ENCODE results near the gene GPR152. TPM values are rescaled to one million over a fixed set of nuclear protein-coding genes. Genes with fewer than 3 reads are reported as not detected.
"Not testable (repeated sequence)": the region's sequence is repeated elsewhere in the genome, so short reads cannot be mapped to it uniquely, and the experiment has no call there.

The GPR152 gene
- total and polyA plus RNA-seq, 7 experiments from 2014 or later: 1.4 to 1.5 TPM; not detected in 5

DNA sequence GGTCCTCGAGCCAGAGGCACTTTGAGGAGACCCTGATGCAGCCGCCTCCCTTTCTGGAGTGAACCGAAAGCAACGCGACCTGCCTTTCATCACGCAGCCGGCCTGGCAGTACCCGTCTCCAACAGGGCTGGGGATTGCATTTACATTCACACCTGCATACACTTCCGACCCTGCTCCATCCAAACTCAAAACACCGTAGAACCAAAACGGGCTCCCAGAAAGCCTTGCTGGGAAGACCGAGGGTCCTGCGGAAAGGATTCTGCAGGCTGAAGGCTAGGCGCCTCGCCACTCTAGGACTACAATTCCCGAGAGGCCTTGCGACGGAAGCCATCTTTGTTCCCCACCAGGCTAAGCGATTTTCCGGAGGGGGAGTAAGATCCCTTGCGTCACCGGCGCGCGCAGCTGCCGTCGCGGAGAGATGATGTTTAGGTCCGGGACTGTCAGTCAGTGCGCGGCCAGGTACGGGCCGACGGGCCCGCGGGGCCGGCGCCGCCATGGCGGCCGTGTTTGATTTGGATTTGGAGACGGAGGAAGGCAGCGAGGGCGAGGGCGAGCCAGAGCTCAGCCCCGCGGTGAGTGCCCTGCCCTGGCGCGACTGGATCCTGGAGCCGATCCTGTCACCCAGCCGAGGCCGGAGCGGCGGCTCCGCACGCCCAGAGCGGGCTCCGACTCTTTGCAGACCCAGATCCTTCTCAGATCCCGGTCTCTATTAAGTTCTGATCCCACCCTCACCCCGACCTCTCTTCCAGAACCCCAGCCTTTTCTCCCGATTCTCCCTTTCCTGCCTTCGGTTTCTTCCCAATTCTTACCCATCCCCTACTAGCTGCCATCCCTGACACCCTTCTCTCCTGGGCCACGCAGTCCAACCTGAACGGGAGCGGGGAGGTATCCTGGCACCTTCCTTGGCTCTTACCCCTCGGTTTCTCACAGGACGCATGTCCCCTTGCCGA, 24.2 kb downstream of the GPR152 start, which contains the start of gene RPS6KB2:
Gene RPS6KB2, plus strand, starts transcription at position 443 of the 950 bp plus-strand sequence. Its CDS starts 52 bp downstream, at position 495.
- H3K27me3 Mint-ChIP-seq: no peaks in the 10 kb centered on the region
- no peaks in the 10 kb centered on the region for H3K9me3 ChIP-seq (ENCODE audit: control insufficient read depth in 2 of 3, low read length in 3 of 3)
- H3K4me1 ChIP-seq (ENCODE audit: control insufficient read depth in 2 of 2, insufficient read depth in 2 of 2, low read length in 2 of 2): peaks cover 19 to 38% of the 10 kb centered on the region in 2 donors
- DNase-seq (peak; percentile 95 to 100 (median 98)), ATAC-seq (peak; percentile 97)
- no peaks in the 10 kb centered on the region for H3K9me3 Mint-ChIP-seq
- H3K4me3 ChIP-seq (ENCODE audit: low read length): peak within 1 kb of the TSS; percentile 82
- intact Hi-C loops (cut with micrococcal nuclease): loop anchor here (1.0 to 5.0 kb wide), 12 partner anchors 9 to 80 kb away; partner anchors contain the start of genes AIP (in 2 of the 2), CDK2AP2 (in 2 of the 2), PTPRCAP (in 2 of the 2) and RAD9A (in 2 of the 2)
- peaks cover 19 to 63% (median 44%) of the 10 kb centered on the region in 7 donors for H3K4me1 Mint-ChIP-seq
- ChIA-PET POLR2A (interaction anchor here (0.6 to 31.8 kb wide), 15 partner anchors 9 to 186 kb away, joined by 3 to 1530 read pairs (median 5); partner anchors contain the start of genes AIP, CARNS1, CORO1B and POLD4), CTCF (interaction anchor here (0.5 to 1.0 kb wide), 5 partner anchors 16 to 45 kb away, joined by 3 to 5 read pairs (median 3); no protein-coding TSS in a partner anchor)
- H3K27me3 ChIP-seq (ENCODE audit: control insufficient read depth in 2 of 2, insufficient read depth in 2 of 2, low read length in 2 of 2): no peaks in the 10 kb centered on the region
- peak within 1 kb of the TSS; percentile 92 to 100 (median 98) for H3K4me3 Mint-ChIP-seq
- H3K27ac ChIP-seq (ENCODE audit: low read depth, low read length): peak within 1 kb of the TSS; percentile 97
- peak within 1 kb of the TSS; percentile 94 to 98 (median 96) for H3K27ac Mint-ChIP-seq
- peaks cover 0 to 13% (median 7%) of the 10 kb centered on the region in 5 donors for H3K36me3 Mint-ChIP-seq
- H3K36me3 ChIP-seq (ENCODE audit: control insufficient read depth in 2 of 3, insufficient read depth in 3 of 3, low read length in 3 of 3): peaks cover 0 to 27% (median 8%) of the 10 kb centered on the region in 3 experiments

DNA sequence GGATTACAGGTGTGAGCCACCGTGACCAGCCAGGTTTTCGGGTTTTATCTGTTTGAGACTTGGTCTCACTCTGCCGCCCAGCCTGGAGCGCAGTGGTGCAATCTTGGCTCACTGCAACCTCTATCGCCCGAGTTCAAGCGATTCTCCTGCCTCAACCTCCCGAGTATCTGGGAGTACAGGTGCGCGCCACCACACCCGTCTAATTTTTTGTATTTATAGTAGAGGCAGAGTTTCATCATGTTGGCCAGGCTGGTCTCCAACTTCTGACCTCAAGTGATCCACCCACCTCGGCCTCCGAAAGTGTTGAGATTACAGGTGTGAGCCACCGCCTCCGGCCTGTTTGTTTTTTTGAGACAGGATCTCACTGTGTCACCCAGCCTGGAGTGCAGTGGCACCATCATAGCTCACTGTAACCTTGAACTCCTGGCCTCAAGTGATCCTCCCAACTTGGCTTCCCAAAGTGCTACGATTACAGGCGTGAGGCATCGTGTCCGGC, 25.1 kb downstream of the GPR152 start:
- Mint-ChIP-seq H3K36me3 (peaks cover 0 to 13% (median 7%) of the 10 kb centered on the region in 5 donors), H3K27ac (peak overlapping the region; percentile 94 to 98 (median 96)), H3K4me3 (peak overlapping the region; percentile 92 to 100 (median 98)), H3K4me1 (peaks cover 14 to 61% (median 48%) of the 10 kb centered on the region in 7 donors)
- ChIA-PET CTCF (interaction anchor here (1.0 kb wide), 1 partner anchor 20 kb away, joined by 3 read pairs; no protein-coding TSS in a partner anchor), POLR2A (interaction anchor here (2.7 to 31.8 kb wide), 7 partner anchors 9 to 56 kb away, joined by 12 to 1530 read pairs (median 56); partner anchors contain the start of genes AIP, CARNS1, CORO1B and PPP1CA)
- not testable (repeated sequence) for H3K9me3 Mint-ChIP-seq; H3K27me3 ChIP-seq (ENCODE audit: control insufficient read depth in 2 of 2, insufficient read depth in 2 of 2, low read length in 2 of 2); H3K27me3 Mint-ChIP-seq; H3K9me3 ChIP-seq (ENCODE audit: control insufficient read depth in 2 of 3, low read length in 3 of 3); ATAC-seq; DNase-seq
- Histone ChIP-seq H3K4me3 (ENCODE audit: low read length) (peak overlapping the region; percentile 82), H3K27ac (ENCODE audit: low read depth, low read length) (peak overlapping the region; percentile 97), H3K4me1 (ENCODE audit: control insufficient read depth in 2 of 2, insufficient read depth in 2 of 2, low read length in 2 of 2) (peaks cover 17 to 29% of the 10 kb centered on the region in 2 donors), H3K36me3 (ENCODE audit: control insufficient read depth in 2 of 3, insufficient read depth in 3 of 3, low read length in 3 of 3) (peaks cover 0 to 18% (median 8%) of the 10 kb centered on the region in 3 experiments)
- intact Hi-C loops (cut with micrococcal nuclease): loop anchor here in 1 of 2 donors (5.0 kb wide), 1 partner anchor 35 kb away; the partner anchor contains the start of gene RAD9A

DNA sequence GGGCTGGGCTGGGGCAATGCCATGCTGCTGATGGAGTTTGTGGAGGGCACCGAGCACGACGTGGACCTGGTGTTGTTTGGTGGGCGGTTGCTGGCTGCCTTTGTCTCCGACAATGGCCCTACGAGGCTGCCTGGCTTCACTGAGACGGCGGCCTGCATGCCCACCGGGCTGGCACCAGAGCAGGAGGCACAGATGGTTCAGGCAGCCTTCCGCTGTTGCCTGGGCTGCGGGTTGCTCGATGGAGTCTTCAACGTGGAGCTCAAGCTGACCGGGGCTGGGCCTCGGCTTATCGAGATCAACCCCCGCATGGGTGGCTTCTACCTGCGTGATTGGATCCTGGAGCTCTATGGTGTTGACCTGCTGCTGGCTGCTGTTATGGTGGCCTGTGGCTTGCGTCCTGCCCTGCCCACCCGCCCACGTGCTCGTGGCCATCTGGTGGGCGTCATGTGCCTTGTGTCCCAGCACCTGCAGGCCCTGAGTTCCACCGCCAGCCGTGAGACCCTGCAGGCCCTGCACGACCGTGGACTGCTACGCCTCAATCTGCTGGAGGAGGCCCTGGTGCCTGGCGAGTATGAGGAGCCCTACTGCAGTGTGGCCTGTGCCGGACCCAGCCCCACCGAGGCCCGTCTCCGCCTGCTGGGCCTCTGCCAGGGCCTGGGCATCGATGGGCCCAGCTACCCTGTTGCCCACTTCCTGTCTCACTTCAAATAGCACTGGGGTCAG, 28.5 kb downstream of the GPR152 start:
- CTCF ChIA-PET: interaction anchor here (1.0 to 1.3 kb wide), 2 partner anchors 15 to 20 kb away, joined by 3 to 6 read pairs; partner anchors contain the start of gene TBC1D10C
- peaks cover 0 to 2% (median 0%) of the 10 kb centered on the region in 5 donors for H3K27me3 Mint-ChIP-seq

DNA sequence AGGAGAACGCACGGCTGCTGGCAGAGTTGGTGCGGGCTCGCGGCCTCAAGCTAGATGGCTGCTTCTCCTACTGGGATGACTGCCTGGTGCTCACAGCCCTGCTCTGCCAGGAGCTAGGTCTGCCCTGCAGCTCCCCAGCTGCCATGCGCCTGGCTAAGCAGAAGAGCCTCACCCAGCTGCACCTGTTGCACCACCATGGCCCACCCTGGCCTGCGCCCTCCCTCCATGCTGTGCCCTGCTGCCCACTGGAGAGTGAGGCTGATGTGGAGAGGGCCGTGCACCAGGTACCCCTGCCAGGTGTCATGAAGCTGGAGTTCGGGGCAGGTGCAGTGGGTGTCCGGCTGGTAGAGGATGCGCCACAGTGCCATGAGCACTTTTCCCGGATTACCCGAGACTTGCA, 29.1 kb downstream of the GPR152 start:
- POLR2A ChIA-PET: interaction anchor here (0.9 to 31.8 kb wide), 5 partner anchors 10 to 60 kb away, joined by 3 to 1530 read pairs (median 7); partner anchors contain the start of genes AIP, PPP1CA, PTPRCAP and RAD9A
- no peaks in the 10 kb centered on the region for H3K36me3 Mint-ChIP-seq
- intact Hi-C loops (cut with micrococcal nuclease): no loop called here

More for the DNA sequence above, 28.5 kb downstream of the GPR152 start:
- no peak for DNase-seq
- H3K4me3 ChIP-seq (ENCODE audit: low read length): no peak overlapping the region
- H3K27ac ChIP-seq (ENCODE audit: low read depth, low read length): no peak overlapping the region
- intact Hi-C loops (cut with micrococcal nuclease): no loop called here
- peaks cover 26 to 29% of the 10 kb centered on the region in 2 donors for H3K4me1 ChIP-seq (ENCODE audit: control insufficient read depth in 2 of 2, insufficient read depth in 2 of 2, low read length in 2 of 2)
- H3K36me3 ChIP-seq (ENCODE audit: control insufficient read depth in 2 of 3, insufficient read depth in 3 of 3, low read length in 3 of 3): peaks cover 0 to 4% (median 0%) of the 10 kb centered on the region in 3 experiments
- Mint-ChIP-seq H3K9me3 (no peaks in the 10 kb centered on the region), H3K4me3 (no peak overlapping the region), H3K36me3 (peaks cover 0 to 2% (median 0%) of the 10 kb centered on the region in 5 donors), H3K27ac (peak overlapping the region in 1 of 9 donors; percentile 32), H3K4me1 (peaks cover 13 to 47% (median 38%) of the 10 kb centered on the region in 7 donors)
- ATAC-seq: no peak
- H3K9me3 ChIP-seq (ENCODE audit: control insufficient read depth in 2 of 3, low read length in 3 of 3): no peaks in the 10 kb centered on the region
- no peaks in the 10 kb centered on the region for H3K27me3 ChIP-seq (ENCODE audit: control insufficient read depth in 2 of 2, insufficient read depth in 2 of 2, low read length in 2 of 2)
- POLR2A ChIA-PET: interaction anchor here (0.9 to 31.8 kb wide), 7 partner anchors 5 to 83 kb away, joined by 3 to 1530 read pairs (median 7); partner anchors contain the start of genes AIP, CARNS1, PPP1CA and PTPRCAP

DNA sequence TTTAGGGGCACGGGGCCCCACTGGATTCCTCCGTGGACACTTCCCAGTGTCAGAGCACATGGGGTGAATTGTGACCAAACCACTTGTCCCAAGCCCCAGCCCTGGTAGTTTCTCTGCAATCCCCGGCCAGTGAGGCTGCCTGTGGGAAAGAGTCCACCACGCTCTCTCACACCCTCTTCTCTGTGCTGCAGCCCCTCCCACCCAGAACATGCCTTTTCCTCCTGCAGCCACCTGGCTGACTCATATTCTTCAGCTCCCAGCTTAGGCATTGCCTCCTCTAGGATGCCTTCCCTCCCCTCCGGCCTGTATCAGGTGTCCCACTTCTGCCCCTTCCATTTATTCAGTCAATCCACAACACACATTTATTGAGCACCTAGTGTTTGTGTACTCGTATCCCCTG, 29.6 kb downstream of the GPR152 start:
- no peak for DNase-seq
- H3K36me3 ChIP-seq (ENCODE audit: control insufficient read depth in 2 of 3, insufficient read depth in 3 of 3, low read length in 3 of 3): no peaks in the 10 kb centered on the region
- H3K27me3 ChIP-seq (ENCODE audit: control insufficient read depth in 2 of 2, insufficient read depth in 2 of 2, low read length in 2 of 2): no peaks in the 10 kb centered on the region
- intact Hi-C loops (cut with micrococcal nuclease): no loop called here
- no peaks in the 10 kb centered on the region for H3K9me3 ChIP-seq (ENCODE audit: control insufficient read depth in 2 of 3, low read length in 3 of 3)
- peaks cover 0 to 2% (median 0%) of the 10 kb centered on the region in 5 donors for H3K27me3 Mint-ChIP-seq
- H3K4me1 Mint-ChIP-seq: peaks cover 13 to 49% (median 42%) of the 10 kb centered on the region in 7 donors
- H3K27ac ChIP-seq (ENCODE audit: low read depth, low read length): no peak overlapping the region
- H3K36me3 Mint-ChIP-seq: no peaks in the 10 kb centered on the region
- ATAC-seq: no peak
- no peaks in the 10 kb centered on the region for H3K9me3 Mint-ChIP-seq
- no peak overlapping the region for H3K4me3 ChIP-seq (ENCODE audit: low read length)
- H3K4me1 ChIP-seq (ENCODE audit: control insufficient read depth in 2 of 2, insufficient read depth in 2 of 2, low read length in 2 of 2): peaks cover 31 to 33% of the 10 kb centered on the region in 2 donors
- H3K4me3 Mint-ChIP-seq: peak overlapping the region in 4 of 10 donors; percentile 3 to 51 (median 22)
- POLR2A ChIA-PET: interaction anchor here (0.9 to 31.8 kb wide), 5 partner anchors 10 to 60 kb away, joined by 3 to 1530 read pairs (median 7); partner anchors contain the start of genes AIP, PPP1CA, PTPRCAP and RAD9A
- H3K27ac Mint-ChIP-seq: peak overlapping the region in 6 of 9 donors; percentile 37 to 83 (median 70)
- CTCF ChIA-PET: interaction anchor here (0.7 to 0.8 kb wide), 2 partner anchors 22 to 82 kb away, joined by 3 to 4 read pairs; partner anchors contain the start of genes PITPNM1 and PPP1CA

More for the DNA sequence above, 29.1 kb downstream of the GPR152 start:
- CTCF ChIA-PET: no interaction called here
- Histone ChIP-seq H3K36me3 (ENCODE audit: control insufficient read depth in 2 of 3, insufficient read depth in 3 of 3, low read length in 3 of 3) (peaks cover 0 to 1% (median 0%) of the 10 kb centered on the region in 3 experiments), H3K27ac (ENCODE audit: low read depth, low read length) (no peak overlapping the region), H3K4me1 (ENCODE audit: control insufficient read depth in 2 of 2, insufficient read depth in 2 of 2, low read length in 2 of 2) (peaks cover 26 to 27% of the 10 kb centered on the region in 2 donors), H3K9me3 (ENCODE audit: control insufficient read depth in 2 of 3, low read length in 3 of 3) (no peaks in the 10 kb centered on the region), H3K4me3 (ENCODE audit: low read length) (no peak overlapping the region), H3K27me3 (ENCODE audit: control insufficient read depth in 2 of 2, insufficient read depth in 2 of 2, low read length in 2 of 2) (no peaks in the 10 kb centered on the region)
- H3K4me1 Mint-ChIP-seq: peaks cover 13 to 48% (median 40%) of the 10 kb centered on the region in 7 donors
- H3K4me3 Mint-ChIP-seq: no peak overlapping the region
- peaks cover 0 to 2% (median 0%) of the 10 kb centered on the region in 5 donors for H3K27me3 Mint-ChIP-seq
- ATAC-seq (no peak), DNase-seq (no peak)
- no peaks in the 10 kb centered on the region for H3K9me3 Mint-ChIP-seq
- peak overlapping the region in 3 of 9 donors; percentile 10 to 76 (median 47) for H3K27ac Mint-ChIP-seq
